Activated gamma-delta T cell treated with Interleukin-2 at 50 U/mL for 16 hours (primary cell): ENCODE results near the gene CTDSP2.
"Not testable (repeated sequence)": the region's sequence is repeated elsewhere in the genome, so short reads cannot be mapped to it uniquely, and the experiment has no call there.

Experiments used
- DNase-seq: peaks from one replicate; pipeline ENCODE4 v3.0.0-alpha.2; 2020

The CTDSP2 gene

DNA sequence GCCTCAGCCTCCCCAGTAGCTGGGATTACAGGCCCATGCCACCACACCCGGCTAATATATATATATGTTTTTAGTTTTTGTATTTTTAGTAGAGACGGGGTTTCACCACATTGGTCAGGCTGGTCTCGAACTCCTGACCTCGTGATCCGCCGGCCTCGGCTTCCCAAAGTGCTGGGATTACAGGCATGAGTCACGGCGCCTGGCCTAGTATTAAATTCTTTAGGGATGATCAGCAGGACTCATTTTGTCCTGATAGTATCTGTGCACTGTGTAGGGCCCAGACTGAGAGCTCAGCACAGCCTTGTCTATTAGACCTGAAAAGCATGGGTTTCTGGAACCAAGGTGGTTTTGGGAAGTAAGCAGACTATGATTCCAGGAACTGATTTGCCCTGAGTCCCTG lies 34.5 kb upstream of the CTDSP2 start:
- DNase-seq, result not testable (repeated sequence)

DNA sequence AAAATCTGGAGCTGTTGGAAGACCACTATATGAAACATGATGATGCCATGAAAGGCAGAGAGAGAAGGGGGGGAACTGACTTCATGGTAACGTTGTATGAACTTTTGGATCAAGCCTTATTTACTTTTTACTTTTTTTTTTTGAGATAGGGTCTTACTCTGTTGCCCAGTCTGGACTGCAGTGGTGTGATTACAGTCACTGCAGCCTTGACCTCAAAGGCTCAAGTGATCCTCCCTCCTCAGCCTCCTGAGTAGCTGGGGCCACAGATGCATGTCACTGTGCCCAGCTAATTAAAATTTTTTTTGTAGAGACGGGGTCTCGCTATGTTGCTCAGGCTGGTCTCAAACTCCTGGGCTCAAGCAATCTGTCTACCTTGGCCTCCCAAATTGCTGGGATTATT lies 31.3 kb upstream of the CTDSP2 start:
- DNase-seq, result no peak

DNA sequence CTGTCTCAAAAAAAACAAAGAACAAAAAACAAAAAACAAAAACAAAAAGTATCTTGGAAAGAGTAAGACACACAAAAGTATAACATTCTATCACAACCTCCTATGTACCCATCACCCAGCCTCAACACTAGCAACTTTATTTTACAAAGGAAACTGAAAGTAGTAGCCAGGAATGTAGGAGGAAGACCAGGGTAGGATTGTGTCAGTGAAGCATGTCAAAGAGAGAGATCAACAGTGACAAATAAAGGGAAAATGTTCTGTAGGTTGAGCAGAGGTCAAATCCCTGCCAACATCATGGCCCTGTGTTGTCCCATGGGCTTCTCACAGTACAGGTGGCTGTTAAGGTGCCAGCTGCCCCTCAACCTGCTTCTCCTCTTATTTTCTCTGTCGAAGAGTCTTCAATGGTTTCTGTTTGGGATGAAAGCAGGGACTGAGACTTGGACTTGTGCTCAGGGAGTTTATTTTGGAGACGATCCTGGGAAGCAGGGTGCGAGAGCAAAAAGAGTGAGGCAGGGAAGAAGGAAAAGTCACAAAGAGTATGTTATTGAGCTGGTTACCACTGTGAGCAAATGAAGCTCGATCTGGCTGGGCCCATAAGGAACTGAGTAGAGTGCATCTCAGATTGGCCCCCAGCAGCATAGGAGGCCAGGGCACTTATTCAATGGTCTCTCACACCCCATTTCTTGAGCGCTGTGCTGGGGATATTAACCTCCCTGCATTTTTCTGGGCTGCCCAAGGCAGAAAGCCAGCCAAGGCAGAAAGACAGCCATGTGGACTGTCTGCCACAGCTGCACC lies 29.4 kb upstream of the CTDSP2 start:
- DNase-seq, result no peak

DNA sequence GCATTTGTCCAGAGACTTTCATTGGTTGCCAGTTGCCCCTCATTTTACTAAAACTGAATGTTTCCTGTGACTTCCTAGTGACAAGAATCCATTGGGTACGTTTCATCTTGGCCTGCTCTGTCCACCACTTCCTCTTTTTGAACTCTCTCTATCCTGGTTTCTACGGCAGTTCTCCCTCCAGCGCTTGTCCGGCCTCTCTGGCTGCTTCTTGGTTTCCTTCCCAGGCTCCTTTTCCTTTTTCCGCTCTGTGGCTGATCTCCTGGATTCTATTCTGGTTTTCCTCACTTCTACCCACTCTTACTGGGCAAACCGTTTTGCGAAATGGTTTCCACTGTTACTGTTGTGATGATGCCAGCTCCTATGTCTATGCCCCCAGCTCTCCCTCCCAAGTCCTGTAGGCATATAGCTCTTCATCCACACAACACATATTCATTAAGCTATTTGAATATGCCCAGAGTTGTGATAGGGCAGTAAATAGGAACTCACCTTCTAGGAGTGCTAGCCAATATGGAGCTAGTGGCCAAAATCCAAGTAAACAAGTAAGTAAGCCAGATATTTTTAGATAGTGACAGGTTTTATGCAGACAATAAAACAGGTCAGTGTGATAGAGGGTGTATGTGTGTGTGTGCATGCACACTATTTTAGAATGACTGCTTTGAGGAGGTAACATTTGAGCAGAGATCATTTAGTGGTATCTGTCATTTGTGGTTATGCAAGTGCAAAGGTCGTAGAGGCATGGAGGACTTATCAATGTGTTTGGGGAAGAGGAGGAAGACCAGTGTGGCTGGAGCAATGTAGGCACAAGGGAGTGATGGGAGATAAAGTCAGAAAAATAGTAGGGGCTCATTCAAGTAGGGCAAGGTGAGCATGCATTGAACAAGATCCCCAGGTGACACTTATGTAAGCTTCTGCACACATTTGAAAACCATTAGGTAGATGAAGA lies 27.9 kb upstream of the CTDSP2 start:
- no peak for DNase-seq

DNA sequence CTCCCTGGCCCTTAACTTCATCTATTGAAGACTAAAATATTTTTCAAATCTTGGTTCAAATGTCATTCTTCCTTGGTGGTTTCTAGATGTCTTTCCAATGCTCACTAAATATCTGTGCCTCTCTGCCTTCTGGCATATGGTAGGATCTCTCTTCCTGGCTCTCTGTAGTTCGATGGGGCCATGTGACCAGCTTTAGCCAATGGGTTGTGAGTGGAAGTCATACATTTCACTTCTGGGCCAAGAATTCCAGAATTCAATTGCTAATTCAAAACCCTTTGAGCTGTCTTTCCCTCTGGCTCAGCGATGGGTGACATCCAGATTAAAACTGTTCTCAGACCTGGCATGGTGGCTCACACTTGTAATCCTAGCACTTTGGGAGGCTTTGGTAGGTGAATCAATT lies 25.8 kb upstream of the CTDSP2 start:
- DNase-seq, result no peak

DNA sequence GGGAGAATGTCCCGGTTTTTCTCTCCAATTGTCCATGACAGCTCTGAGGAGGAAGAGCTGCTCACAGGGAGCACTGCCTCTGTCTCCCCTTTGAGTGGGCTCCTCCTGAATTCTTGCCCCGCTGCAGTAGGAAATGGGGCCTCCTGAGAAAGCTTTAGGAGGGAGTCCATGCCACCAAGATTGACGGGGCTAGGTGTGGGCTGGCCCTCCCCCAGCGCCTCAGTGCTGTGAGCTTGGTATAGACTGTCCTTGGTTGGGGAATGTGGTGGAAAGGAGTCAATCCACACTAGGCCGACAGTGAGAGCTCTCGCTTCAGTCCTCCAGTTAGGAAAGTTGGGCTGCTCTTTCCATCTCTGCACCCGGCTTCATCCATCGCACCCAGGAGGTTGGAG lies 23.4 kb upstream of the CTDSP2 start:
- DNase-seq, result no peak

DNA sequence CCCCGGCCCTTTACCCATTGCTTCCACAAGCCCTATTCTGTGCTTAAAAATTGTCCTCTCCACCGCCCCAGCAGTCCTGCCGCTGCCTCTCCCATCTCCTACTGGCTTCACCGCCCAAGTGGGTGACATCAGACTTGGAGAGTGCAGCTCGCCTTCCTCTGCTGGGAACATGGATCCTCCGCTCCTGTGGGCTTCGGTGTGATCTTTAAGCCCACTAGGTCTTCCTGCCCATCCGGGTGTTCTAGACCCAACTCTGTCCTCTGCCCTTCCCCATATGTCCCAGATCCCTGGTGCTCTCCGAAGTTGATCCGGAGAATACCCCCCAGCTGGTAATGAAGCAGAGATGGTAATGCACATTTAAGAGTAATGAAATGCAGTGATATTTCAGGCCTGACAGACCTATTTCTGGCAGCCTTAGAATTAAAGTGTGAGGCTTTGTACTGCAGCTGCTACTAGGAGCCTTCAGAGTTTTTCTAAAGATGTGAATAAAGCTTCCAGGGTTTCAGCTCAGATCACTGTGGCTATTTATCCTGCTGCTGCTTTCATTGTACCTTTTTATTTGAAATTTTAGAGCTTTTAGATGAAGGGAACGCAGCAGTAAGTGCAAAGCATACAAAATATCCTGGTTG lies 22.9 kb upstream of the CTDSP2 start:
- DNase-seq, result no peak

DNA sequence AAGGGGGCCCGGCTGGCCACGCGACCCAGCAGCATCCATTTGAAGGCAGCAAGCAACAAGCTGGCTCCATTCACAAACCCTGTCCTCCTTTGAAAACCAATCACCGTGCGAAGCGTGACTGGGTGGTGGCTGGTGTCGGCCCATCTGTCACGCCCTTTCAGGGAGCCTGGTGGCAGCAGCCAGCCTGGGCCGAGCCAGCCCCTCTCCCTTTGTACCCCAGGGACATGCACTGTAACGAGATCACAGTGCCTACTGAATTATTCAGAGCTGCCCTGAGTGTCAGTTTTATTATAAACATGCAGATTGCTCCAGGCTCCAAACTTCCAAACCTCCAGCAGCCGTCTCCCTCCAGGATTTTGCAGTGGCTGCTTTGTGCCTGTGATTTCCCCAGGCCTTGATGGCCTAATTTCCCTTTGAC lies 22.3 kb upstream of the CTDSP2 start:
- DNase-seq, result no peak

DNA sequence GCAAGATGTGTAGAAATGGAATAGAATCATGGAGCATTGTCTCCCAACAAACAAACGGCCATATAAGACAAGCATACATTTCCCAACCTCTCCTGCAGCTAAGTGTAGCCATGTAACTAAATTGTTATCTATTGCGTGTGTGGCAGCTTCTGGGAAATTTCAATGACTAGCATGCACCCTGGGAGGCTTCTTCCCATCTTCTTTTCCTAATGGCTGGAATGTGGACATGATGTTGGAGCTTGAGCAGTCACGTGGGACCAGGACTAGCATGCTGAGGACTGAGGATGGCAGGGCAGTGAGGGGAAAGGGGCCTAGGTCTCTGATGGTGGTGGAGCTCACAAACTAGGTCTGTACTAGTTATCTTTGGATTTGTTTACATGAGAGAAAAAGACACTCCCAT lies 21.7 kb upstream of the CTDSP2 start:
- DNase-seq, result no peak

DNA sequence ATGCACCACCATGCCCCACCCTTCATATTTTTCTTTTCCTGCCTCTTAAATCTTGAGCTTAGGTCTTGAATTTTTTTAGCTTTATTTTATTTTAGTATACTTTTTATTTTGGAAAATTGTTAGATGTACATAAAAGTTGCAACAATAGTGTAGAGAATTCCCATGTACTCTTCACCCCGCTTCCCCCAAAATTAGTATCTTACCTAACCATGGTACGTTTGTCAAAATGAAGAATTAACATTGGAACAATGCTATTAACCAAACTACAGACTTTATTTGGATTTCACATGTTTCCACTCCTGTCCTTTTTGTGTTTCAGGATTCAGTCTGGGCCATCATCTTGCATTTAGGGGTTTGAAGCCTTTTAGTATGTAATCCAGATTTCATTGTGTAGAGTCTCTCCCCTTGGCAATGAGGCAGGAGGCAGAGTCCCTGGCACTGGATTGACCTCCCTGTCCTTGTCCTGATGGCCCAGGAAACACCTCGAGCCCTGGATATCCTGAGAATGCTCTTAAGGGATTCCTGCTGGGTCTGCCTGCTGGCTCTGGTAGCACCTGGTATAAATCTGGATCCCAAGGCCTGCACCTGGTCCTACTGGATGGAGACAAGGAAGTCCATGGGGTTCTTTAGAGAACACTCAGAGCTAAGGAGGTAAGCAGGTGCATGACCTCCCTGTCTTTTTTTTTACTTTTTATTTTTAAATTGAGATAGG lies 19.9 kb upstream of the CTDSP2 start:
- DNase-seq, result no peak

DNA sequence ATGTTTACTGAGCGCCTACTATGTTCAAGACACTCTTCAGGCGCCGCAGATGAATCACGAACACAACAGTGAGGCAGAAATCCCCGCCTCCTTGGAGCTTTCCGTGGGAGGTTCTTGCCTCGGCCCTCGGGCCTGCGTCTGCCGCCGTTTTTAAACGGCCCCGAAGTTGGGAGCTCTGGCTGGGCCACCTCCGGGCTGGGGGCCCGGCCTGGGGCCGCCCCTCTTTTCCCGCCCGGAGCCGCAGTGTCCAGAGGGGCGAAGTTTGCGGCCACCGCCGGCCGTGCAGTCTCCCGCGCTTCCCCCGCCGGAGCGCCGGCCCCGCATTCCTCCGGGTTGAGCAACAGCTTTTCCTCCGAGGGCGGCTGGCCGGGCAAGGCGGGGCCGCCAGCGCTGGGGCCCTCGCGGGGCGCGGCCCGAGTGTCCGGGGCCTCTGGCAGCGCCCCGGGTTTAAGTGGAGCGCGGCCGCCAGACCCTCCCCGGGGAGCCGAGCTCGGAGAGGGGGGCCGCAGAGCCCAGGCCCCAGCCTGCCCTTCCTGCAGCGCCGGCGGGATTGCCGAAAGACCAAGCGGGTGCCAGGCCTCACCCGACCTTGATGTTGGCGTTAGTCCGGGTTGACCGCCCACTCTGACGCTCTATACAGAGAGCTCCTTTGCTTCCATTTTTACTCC lies 18.7 kb upstream of the CTDSP2 start:
- DNase-seq, result peak; percentile 28

DNA sequence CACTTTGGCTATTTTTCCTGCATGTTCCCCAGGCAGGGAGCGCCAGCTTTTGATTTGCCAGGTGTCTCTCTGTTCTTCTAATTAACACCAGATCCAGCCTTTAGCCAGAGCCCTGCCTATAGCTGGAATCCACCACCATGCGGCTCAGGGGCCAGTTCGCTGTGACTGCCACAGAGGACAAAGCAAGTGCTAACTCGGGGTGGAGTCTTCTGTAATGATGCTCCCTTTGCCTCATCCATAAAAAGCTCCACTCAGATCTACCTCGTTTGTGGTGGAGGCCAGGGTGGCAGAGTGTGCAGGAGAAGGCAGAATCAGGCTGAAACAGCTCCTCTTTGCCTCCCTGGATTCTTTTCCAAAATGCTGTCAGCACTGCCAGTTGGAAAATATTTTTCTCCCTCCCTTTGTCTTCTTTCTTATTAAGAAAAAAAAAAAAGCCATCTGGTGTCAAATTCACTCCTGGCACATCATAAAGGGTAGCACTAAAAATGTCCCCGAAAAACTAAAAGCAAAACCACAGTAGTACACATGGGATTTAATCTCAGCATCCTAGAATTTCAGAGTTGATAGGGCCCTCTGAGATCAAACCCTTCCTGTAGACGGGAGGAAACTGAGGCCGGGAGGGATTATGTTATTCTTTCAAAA lies 18.0 kb upstream of the CTDSP2 start:
- no peak for DNase-seq

DNA sequence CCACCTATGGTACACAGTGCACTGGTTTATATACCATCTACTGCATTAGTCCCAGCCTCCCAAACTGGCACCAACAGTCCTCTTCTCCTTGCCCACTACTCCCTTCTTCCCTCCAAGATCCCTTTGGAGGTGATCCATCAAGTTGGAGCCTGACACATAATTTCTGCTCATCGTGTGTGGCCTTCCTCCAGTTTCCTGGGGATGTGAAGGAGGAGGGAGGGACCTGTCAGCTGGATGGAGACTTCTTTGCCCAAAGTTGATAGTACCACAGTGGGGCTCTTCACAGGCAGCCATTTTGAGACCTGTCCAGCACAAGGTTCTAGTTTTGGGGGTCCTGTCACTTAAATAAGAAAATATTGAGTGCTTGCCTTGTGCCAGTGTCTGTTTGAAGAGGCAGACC lies 17.1 kb upstream of the CTDSP2 start:
- no peak for DNase-seq

DNA sequence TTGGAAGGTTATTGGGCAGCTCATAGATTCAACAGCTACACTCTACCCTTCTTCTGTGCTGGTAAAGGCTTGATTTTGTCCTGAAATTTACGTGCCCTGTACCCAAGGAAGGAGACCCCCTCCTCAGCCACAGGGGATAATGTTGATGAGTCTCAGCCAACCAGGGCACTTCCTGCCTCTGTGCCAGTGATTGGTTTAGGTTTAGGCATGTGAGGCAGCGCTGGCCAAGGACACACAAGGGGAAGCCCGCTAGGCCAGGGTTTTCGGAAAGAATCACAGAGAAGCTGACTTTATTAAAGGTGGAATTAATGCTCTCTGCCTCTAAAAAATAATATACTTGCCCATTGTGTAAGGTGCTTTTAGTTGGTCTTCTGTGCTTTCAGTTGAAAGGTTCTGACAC lies 15.4 kb upstream of the CTDSP2 start:
- no peak for DNase-seq

DNA sequence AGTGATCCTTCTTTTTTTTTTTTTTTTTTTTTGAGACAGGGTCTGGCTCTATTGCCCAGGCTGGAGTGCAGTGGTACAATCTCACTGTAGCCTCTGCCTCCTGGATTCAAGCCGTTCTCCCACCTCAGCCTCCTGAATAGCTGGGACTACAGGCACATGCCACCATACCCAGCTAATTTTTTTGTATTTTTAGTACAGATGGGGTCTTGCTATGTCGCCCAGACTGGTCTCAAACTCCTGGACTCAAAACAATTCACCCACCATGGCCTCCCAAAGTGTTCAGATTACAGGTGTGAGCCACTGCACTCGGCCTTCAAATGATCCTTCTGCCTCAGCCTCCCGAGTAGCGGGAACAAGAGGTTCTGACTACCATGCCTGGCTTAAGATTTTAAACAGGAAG lies 14.4 kb upstream of the CTDSP2 start:
- DNase-seq, result not testable (repeated sequence)

DNA sequence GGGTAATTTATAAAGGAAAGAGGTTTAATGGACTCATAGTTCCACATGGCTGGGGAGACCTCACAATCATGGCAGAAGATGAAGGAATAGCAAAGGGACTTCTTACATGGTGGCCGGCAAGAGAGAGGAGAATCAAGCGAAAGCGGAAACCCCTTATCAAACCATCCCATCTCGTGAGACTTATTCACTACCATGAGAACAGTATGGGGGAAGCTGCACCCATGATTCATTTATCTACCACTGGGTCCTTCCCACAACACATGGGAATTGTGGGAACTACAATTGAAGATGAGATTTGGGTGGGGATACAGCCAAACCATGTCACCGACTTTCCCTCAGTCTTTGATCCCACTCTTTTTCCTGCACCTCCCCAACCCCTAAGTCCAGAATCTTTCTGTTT lies 12.6 kb upstream of the CTDSP2 start:
- no peak for DNase-seq

DNA sequence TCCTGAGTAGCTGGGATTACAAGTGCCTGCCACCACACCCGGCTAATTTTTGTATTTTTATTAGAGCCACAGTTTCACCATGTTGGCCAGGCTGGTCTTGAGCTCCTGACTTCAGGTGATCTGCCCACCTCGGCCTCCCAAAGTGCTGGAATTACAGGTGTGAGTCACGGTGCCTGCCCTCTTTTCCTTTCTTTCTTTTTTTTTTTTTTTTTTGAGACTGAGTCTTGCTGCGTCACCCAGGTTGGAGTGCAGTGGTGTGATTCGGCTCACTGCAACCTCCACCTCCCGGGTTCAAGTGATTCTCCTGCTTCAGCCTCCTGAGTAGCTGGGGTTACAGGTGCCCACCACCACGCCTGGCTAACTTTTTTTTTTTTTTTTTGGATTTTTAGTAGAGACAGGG lies 11.6 kb upstream of the CTDSP2 start:
- DNase-seq, result not testable (repeated sequence)

DNA sequence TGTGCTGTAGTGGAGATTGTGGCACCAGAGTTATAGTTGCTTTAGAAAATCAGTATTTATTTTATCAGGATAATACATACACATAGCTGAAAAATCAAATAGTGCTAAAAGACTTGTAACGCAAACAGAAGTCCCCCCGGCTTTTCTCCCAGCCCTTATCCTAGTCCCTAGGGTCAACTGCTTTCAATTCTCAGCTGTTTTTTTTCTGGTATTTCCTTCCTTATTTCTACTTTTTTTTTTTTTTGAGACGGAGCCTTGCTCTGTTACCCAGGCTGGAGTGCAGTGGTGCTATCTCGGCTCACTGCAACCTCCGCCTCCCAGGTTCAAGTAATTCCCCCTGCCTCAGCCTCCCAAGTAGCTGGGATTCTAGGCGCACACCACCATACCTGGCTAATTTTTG lies 8.4 kb upstream of the CTDSP2 start:
- DNase-seq, result no peak

DNA sequence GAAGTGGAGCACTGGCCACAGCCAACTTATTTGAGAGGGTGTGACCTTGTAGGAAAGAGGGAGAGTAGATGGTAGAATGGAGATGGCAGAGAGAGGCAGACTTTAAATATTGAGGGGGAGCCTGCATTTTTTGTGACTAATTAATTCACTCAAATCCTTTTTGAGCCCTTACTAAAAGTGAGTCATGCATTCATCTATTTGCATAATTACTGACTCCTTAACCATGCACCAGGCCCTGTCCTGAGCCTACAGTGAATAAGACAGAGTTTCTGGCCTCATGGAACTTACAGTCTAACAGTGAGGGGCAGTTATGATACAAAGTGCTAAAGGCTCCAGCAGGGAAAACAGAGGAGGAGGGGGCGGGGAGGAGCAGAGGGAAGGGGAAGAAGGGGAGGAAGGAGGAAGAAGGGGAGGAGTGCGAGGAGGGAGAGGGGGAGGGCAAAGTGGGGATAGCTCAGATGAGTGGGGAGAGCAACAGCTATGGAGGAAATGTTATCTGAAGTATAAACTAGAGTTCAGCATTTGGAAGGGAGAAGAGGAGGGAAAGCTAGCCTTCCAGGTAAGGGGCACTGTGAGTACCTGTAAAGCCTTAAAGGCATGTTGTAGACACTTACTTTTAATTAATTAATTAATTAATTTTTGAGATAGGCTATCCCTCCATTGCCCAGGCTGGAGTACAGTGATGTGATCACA lies 7.5 kb upstream of the CTDSP2 start:
- DNase-seq, result no peak

DNA sequence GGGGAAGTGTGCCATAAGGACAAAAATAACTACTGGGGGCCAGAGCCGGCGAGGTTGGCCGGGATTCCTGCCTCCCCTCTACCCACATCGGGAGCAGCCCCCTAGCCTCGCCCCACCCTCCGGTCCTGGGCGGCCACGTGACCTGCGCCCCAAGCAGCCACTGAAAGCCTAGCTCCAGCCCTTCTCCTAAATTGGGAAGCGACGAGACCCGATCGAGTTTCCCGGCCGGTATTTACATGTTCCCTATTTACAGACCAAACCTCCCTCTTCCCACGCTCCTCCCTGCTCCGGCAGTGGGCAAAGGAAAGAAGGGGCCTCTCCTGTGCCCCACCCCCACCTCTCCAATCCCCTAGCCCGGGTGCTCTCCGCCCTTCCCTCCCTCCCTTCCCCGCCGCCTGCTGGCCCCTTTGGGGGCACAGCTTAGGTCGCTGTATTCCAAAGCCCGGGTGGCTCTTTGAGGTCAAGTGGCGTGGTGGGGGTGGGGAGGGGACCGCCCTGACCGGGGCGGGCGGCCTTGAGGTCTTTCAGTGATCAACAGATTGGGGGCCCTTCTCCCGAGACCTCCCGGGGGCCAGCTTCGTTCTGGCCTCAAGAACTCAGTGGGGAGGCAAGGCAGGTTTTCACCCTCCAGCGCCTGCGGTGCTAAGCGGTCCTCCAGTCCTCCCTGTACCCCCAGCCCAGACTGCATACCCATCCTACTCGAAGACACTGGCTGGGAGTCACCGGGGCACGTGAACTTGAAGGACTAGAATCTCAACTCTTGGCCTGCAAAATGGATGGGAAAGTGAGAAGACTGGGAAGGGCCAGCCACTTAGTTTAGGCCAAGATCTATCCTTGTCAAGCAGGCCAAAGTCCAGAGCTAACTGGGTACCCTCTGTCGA lies 6.3 kb upstream of the CTDSP2 start:
- no peak for DNase-seq
